Loucy (cell line): ENCODE results near the gene DHRS13.

Experiments
- H2AFZ ChIP-seq: fragments of 200-600 bp; sonication (generic); 2 replicates; pipeline ENCODE4 v1.6.0; 2016; ENCODE audit warnings: antibody characterized with exemption, mild to moderate bottlenecking, low read length, moderate library complexity
- H3F3A ChIP-seq: fragments of 200-600 bp; 2 replicates; pipeline ENCODE4 v1.6.0; 2016; ENCODE audit warnings: antibody characterized with exemption, low read depth, mild to moderate bottlenecking
- H3K27me3 ChIP-seq: fragments of 200-600 bp; sonication (generic); 2 replicates; pipeline ENCODE4 v1.6.1; 2014; ENCODE audit warnings: low read length, mild to moderate bottlenecking; ENCODE audit not compliant: insufficient read depth, poor library complexity, severe bottlenecking
- H3K36me3 ChIP-seq: fragments of 200-600 bp; sonication (generic); 2 replicates; pipeline ENCODE4 v1.6.1; 2016; ENCODE audit warnings: low read length; ENCODE audit not compliant: insufficient read depth
- H3K4me1 ChIP-seq: fragments of 200-600 bp; sonication (generic); 2 replicates; pipeline ENCODE4 v1.5.1; 2014; ENCODE audit warnings: low read length, mild to moderate bottlenecking; ENCODE audit not compliant: insufficient read depth, poor library complexity, severe bottlenecking
- H3K4me2 ChIP-seq: fragments of 200-600 bp; sonication (generic); 2 replicates; pipeline ENCODE4 v1.6.0; 2014; ENCODE audit warnings: antibody characterized with exemption, low read length, low read depth, mild to moderate bottlenecking; ENCODE audit not compliant: poor library complexity, severe bottlenecking
- H3K4me3 ChIP-seq: fragments of 200-600 bp; sonication (generic); 2 replicates; pipeline ENCODE4 v1.5.1; 2014; ENCODE audit warnings: low read length, mild to moderate bottlenecking, mixed read lengths; ENCODE audit not compliant: poor library complexity, severe bottlenecking
- H3K79me2 ChIP-seq: fragments of 200-600 bp; sonication (generic); 2 replicates; pipeline ENCODE4 v1.6.1; 2014; ENCODE audit warnings: low read length; ENCODE audit not compliant: insufficient read depth
- H3K9ac ChIP-seq: fragments of 200-600 bp; sonication (generic); 2 replicates; pipeline ENCODE4 v1.6.0; 2014; ENCODE audit warnings: mild to moderate bottlenecking, low read depth, low read length, moderate library complexity; ENCODE audit not compliant: poor library complexity, severe bottlenecking
- H3K9me2 ChIP-seq: fragments of 200-600 bp; sonication (generic); replicated peaks from 2 replicates; pipeline ENCODE4 v1.6.1; 2016; ENCODE audit warnings: low read depth, low read length, mixed read lengths
- H3K9me3 ChIP-seq: fragments of 200-600 bp; sonication (generic); 2 replicates; pipeline ENCODE4 v1.6.1; 2014; ENCODE audit warnings: mild to moderate bottlenecking, antibody characterized with exemption, low read length, low read depth; ENCODE audit not compliant: insufficient read depth
- H4K20me1 ChIP-seq: fragments of 200-600 bp; sonication (generic); 2 replicates; pipeline ENCODE4 v1.6.0; 2014; ENCODE audit warnings: antibody characterized with exemption, low read length, mild to moderate bottlenecking; ENCODE audit not compliant: insufficient read depth, poor library complexity, severe bottlenecking
- EZH2phosphoT487 ChIP-seq: fragments of 200-600 bp; IDR thresholded peaks from 2 replicates; pipeline ENCODE4 v1.6.1; 2018; ENCODE audit warnings: antibody characterized with exemption, mild to moderate bottlenecking, moderate library complexity, borderline replicate concordance
- TF ChIP-seq, protein P1 (sequence below): fragments of 200-600 bp; sonication (generic); conservative IDR thresholded peaks from 2 replicates; pipeline ENCODE4 v1.5.1; 2014; ENCODE audit warnings: mild to moderate bottlenecking, antibody characterized with exemption, low read length

The DHRS13 gene

DNA sequence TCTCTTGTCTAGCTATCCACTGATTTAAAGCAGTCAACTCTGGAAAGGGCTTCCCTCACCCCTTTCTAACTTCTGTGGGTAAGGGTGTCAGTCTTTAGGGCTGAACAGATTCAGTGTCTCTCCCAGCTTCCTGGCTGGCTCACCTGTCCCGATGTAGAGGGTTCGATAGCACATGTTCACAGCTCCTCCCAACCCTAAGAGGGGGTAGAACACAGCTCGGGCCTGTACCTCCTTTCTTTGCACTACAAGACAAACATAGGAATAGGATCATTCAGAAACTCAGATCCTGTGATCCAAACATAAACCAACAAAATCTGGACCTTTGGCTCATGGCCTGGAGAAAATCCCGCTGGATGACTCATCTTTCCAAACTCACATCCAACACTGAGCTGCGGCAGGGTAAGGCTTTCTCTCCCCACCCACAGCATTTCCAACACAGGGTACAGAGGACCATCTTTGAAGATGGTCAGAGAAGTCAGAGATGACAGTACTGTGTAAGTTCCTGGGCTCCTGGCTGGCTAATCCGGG is 5.8 kb upstream of the DHRS13 start:
- H3K9me2 ChIP-seq: no peaks in the 10 kb centered on the region
- no peaks in the 10 kb centered on the region for H4K20me1 ChIP-seq
- no peaks in the 10 kb centered on the region for H3K79me2 ChIP-seq
- no peaks in the 10 kb centered on the region for H3K27me3 ChIP-seq
- H3K4me2 ChIP-seq: no peak overlapping the region
- H3K9me3 ChIP-seq: no peaks in the 10 kb centered on the region
- H3K9ac ChIP-seq: no peak overlapping the region
- no peaks in the 10 kb centered on the region for H3K4me1 ChIP-seq
- no peak overlapping the region for H2AFZ ChIP-seq
- H3K4me3 ChIP-seq: no peak overlapping the region
- TF ChIP-seq, protein P1, sequence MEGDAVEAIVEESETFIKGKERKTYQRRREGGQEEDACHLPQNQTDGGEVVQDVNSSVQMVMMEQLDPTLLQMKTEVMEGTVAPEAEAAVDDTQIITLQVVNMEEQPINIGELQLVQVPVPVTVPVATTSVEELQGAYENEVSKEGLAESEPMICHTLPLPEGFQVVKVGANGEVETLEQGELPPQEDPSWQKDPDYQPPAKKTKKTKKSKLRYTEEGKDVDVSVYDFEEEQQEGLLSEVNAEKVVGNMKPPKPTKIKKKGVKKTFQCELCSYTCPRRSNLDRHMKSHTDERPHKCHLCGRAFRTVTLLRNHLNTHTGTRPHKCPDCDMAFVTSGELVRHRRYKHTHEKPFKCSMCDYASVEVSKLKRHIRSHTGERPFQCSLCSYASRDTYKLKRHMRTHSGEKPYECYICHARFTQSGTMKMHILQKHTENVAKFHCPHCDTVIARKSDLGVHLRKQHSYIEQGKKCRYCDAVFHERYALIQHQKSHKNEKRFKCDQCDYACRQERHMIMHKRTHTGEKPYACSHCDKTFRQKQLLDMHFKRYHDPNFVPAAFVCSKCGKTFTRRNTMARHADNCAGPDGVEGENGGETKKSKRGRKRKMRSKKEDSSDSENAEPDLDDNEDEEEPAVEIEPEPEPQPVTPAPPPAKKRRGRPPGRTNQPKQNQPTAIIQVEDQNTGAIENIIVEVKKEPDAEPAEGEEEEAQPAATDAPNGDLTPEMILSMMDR: no peak
- no peak for TF ChIP-seq EZH2phosphoT487
- H3K36me3 ChIP-seq: peaks cover 79% of the 10 kb centered on the region
- no peaks in the 10 kb centered on the region for H3F3A ChIP-seq

DNA sequence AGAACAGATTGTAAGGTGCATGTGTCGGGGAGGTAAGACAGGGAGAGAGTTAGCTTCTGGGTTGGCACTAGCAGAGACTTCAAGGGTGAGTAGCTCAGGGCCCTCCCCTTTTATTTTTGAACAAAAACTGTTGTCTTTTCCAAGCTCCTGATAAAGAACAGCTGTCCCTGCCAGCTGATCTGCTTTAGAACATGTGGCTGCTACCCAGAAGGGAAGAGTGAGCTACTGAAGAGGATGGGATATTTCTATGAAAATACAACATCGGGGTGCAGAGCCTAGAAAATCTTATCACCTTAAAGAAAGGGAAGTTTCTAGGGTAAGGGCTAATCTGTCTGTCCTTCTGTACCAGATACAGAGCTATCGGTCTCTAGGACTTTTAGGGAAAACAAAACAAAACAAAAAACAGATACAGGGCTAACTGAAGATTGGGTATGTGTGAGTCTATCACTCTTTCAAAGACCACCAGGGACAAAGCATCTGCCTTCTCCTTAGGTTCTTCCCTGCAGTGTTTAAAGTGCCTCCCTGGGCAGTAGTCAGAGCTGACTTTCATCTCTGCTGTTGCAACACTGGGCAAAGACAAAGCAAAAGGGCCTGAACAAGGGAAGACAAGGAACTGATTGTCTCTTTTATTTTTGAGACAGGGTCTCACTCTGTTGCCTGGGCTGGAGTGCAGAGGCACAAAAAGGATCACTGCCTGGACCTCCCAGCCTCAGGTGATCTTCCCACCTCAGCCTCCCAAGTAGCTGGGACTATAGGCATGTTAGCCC is 5.0 kb upstream of the DHRS13 start:
- no peak overlapping the region for H3K4me2 ChIP-seq
- no peaks in the 10 kb centered on the region for H3K27me3 ChIP-seq
- H3F3A ChIP-seq: no peaks in the 10 kb centered on the region
- H2AFZ ChIP-seq: no peak overlapping the region
- H3K36me3 ChIP-seq: peaks cover 71% of the 10 kb centered on the region
- H3K9me2 ChIP-seq: no peaks in the 10 kb centered on the region
- peaks cover 3% of the 10 kb centered on the region for H4K20me1 ChIP-seq
- H3K9me3 ChIP-seq: no peaks in the 10 kb centered on the region
- peaks cover 4% of the 10 kb centered on the region for H3K4me1 ChIP-seq
- H3K79me2 ChIP-seq: no peaks in the 10 kb centered on the region
- H3K4me3 ChIP-seq: no peak overlapping the region
- TF ChIP-seq EZH2phosphoT487: no peak
- TF ChIP-seq, protein P1: no peak
- H3K9ac ChIP-seq: no peak overlapping the region

GRCh38 chr17:28906706-28907438 is 4.0 kb upstream of the DHRS13 start:
- H3F3A ChIP-seq: no peaks in the 10 kb centered on the region
- H3K4me2 ChIP-seq: no peak overlapping the region
- H3K9me3 ChIP-seq: no peaks in the 10 kb centered on the region
- no peaks in the 10 kb centered on the region for H3K27me3 ChIP-seq
- peaks cover 3% of the 10 kb centered on the region for H4K20me1 ChIP-seq
- no peaks in the 10 kb centered on the region for H3K9me2 ChIP-seq
- peaks cover 61% of the 10 kb centered on the region for H3K36me3 ChIP-seq
- no peak overlapping the region for H3K4me3 ChIP-seq
- no peak for TF ChIP-seq EZH2phosphoT487
- TF ChIP-seq, protein P1: no peak
- peaks cover 3% of the 10 kb centered on the region for H3K79me2 ChIP-seq
- peaks cover 7% of the 10 kb centered on the region for H3K4me1 ChIP-seq
- H2AFZ ChIP-seq: no peak overlapping the region
- no peak overlapping the region for H3K9ac ChIP-seq
